Psoas muscle (tissue), 8 donors: Measurements from ENCODE around the gene PLAAT2. TPM values are rescaled to one million over a fixed set of nuclear protein-coding genes. Genes with fewer than 3 reads are reported as not detected.
A peak's percentile ranks its signal among the peaks of the same experiment; 100 is the strongest.

Experiments
- ATAC-seq, 4 donors: fragments of 200-7000 bp; cut with Tn5 transposase; one replicate each; pipeline ENCODE4 v1.9.1; 2020; ENCODE audit warnings: moderate library complexity in 3 of 4, mild to moderate bottlenecking in 2 of 4
- DNase-seq, 2 donors: peaks; one replicate each; pipeline ENCODE4 v3.0.0-alpha.2; 2020
- H3K27ac ChIP-seq: fragments of 200-600 bp; one replicate; pipeline ENCODE4 v1.8.0; 2022
- H3K27me3 ChIP-seq, 3 donors: fragments of 200-600 bp in 1 of 3; one replicate each; pipeline versions ENCODE4 v1.6.1 to v1.8.0; 2013 to 2022; ENCODE audit warnings: low read length in 2 of 3, mild to moderate bottlenecking in 2 of 3, moderate library complexity in 1 of 3; ENCODE audit not compliant: insufficient read depth in 3 of 3
- H3K36me3 ChIP-seq, 2 donors: fragments of 200-600 bp in 1 of 2; one replicate each; pipeline versions ENCODE4 v1.6.1 to v1.8.0; 2013 to 2022; ENCODE audit warnings: low read depth in 1 of 2, mild to moderate bottlenecking in 1 of 2, moderate library complexity in 1 of 2; ENCODE audit not compliant: insufficient read depth in 1 of 2
- H3K4me1 ChIP-seq: fragments of 200-600 bp; one replicate; pipeline ENCODE4 v1.8.0; 2022
- H3K4me3 ChIP-seq: fragments of 200-600 bp; one replicate; pipeline ENCODE4 v1.8.0; 2022; ENCODE audit warnings: mild to moderate bottlenecking
- H3K9me3 ChIP-seq: fragments of 200-600 bp; one replicate; pipeline ENCODE4 v1.8.0; 2022
- CTCF ChIP-seq: fragments of 200-600 bp; IDR thresholded peaks from one replicate; pipeline ENCODE4 v1.8.0; 2022; ENCODE audit warnings: antibody characterized with exemption
- WGBS, 3 donors: extraction: QIAGEN DNeasy Blood & Tissue Kit; methylation state at CpG; one replicate each; pipeline versions ENCODE4 v1.1.6 to v1.1.7; 2013; 5-methylcytosine and 5-hydroxymethylcytosine counted together
- intact Hi-C, 2 donors: fragments of 100-400 bp; cut with DNase I; formaldehyde crosslinking; loops; one replicate each; pipeline versions ENCODE4 v1.11.0 to v1.14.2; 2022
- polyA plus RNA-seq, 3 donors: library from polyadenylated mRNA; stranded (reverse); fragments of 200-250 nt; gene quantifications; one replicate each; pipeline ENCODE4 v1.2.3, GENCODE V29; 2013
- total RNA-seq, 4 donors: library from RNA; stranded (reverse); fragmentation: NEBNext Ultra II Directional in 2 of 4; extraction: Animal tissue kit (Norgen Biotek cat#: 25700) in 2 of 4; gene quantifications; one replicate each; pipeline versions ENCODE4 v1.2.1 to v1.2.4, GENCODE V29; 2021 to 2023
- donor health status: healthy with polysubstance abuse.
- donor health status: DM: no; HTN: no; CAD: no; lungs with moderate emphysema.
- donor health status: Bipolar disorder and iron deficiency.
- donor health status: healthy.
- donor health status: DM: yes; HTN: yes; CAD: no.
- donor health status: DM: no; HTN: no; CAD: no.
- donor health status: DM: no; HTN: no; CAD: no.
- donor health status: DM: yes; HTN: yes; CAD: no.

The PLAAT2 gene
- total and polyA plus RNA-seq, 7 donors: 0.16 TPM; not detected in 6

GRCh38 chr11:63510360-63511047, 52.7 kb downstream of the PLAAT2 start:
- Histone ChIP-seq H3K36me3 (no peaks in the 10 kb centered on the region), H3K27ac (peak overlapping the region; percentile 49), H3K9me3 (no peaks in the 10 kb centered on the region), H3K4me1 (peaks cover 14% of the 10 kb centered on the region), H3K27me3 (no peaks in the 10 kb centered on the region), H3K4me3 (no peak overlapping the region)
- ATAC-seq (peak; percentile 88 to 97 (median 91)), DNase-seq (peak; percentile 67 to 84)
- peak; percentile 9 for TF ChIP-seq CTCF
- intact Hi-C loops: no loop called here
- 31 to 42% (median 35%) methylated on average over 7 of the region's 7 CpGs for WGBS, 3 donors

GRCh38 chr11:63508745-63509144, 54.4 kb downstream of the PLAAT2 start:
- peaks cover 24% of the 10 kb centered on the region for H3K4me1 ChIP-seq
- DNase-seq (no peak), ATAC-seq (no peak)
- H3K36me3 ChIP-seq: no peaks in the 10 kb centered on the region
- intact Hi-C loops: no loop called here
- H3K4me3 ChIP-seq: no peak overlapping the region
- no peaks in the 10 kb centered on the region for H3K27me3 ChIP-seq
- TF ChIP-seq CTCF: no peak
- H3K9me3 ChIP-seq: no peaks in the 10 kb centered on the region
- H3K27ac ChIP-seq: no peak overlapping the region
- 90 to 100% (median 94%) methylated on average over 11 to 12 of the region's 12 CpGs for WGBS, 3 donors

- WGBS, 3 donors: 29 to 47% (median 43%) methylated on average over 3 of the region's 3 CpGs
- no peak overlapping the region for H3K27ac ChIP-seq
- peaks cover 24% of the 10 kb centered on the region for H3K4me1 ChIP-seq
- TF ChIP-seq CTCF: peak; percentile 32
- ATAC-seq (peak in 3 of 4 donors; percentile 55 to 67 (median 66)), DNase-seq (peak; percentile 37 to 64)
- no peaks in the 10 kb centered on the region for H3K9me3 ChIP-seq
- H3K4me3 ChIP-seq: no peak overlapping the region
- no peaks in the 10 kb centered on the region for H3K36me3 ChIP-seq
- intact Hi-C loops: no loop called here
- H3K27me3 ChIP-seq: no peaks in the 10 kb centered on the region
These were observed 55.2 kb downstream of the PLAAT2 start for GRCh38 chr11:63508009-63508408.

- Histone ChIP-seq H3K4me1 (peaks cover 22% of the 10 kb centered on the region), H3K36me3 (no peaks in the 10 kb centered on the region), H3K27ac (no peak overlapping the region), H3K4me3 (no peak overlapping the region), H3K27me3 (no peaks in the 10 kb centered on the region), H3K9me3 (no peaks in the 10 kb centered on the region)
- intact Hi-C loops: no loop called here
- ATAC-seq (no peak), DNase-seq (no peak)
- WGBS, 3 donors: 81 to 82% (median 82%) methylated on average over 2 of the region's 2 CpGs
- no peak for TF ChIP-seq CTCF
These were observed 55.7 kb downstream of the PLAAT2 start for GRCh38 chr11:63507511-63507910.

- H3K27ac ChIP-seq: no peak overlapping the region
- ATAC-seq (no peak), DNase-seq (no peak)
- no peaks in the 10 kb centered on the region for H3K27me3 ChIP-seq
- H3K4me1 ChIP-seq: peaks cover 18% of the 10 kb centered on the region
- H3K9me3 ChIP-seq: no peaks in the 10 kb centered on the region
- intact Hi-C loops: no loop called here
- no peak overlapping the region for H3K4me3 ChIP-seq
- 93 to 100% (median 96%) methylated on average over 2 of the region's 2 CpGs for WGBS, 3 donors
- no peaks in the 10 kb centered on the region for H3K36me3 ChIP-seq
- TF ChIP-seq CTCF: no peak
These were observed 56.3 kb downstream of the PLAAT2 start for GRCh38 chr11:63506876-63507275.
